Right cardiac atrium (tissue), 5 donors: ENCODE data around the gene PSME3. TPM values are rescaled to one million over a fixed set of nuclear protein-coding genes. Genes with fewer than 3 reads are reported as not detected.
A peak's percentile ranks its signal among the peaks of the same experiment; 100 is the strongest.

ENCODE experiments used
- ATAC-seq, 2 donors: fragments of 200-7000 bp; cut with Tn5 transposase; one replicate each; pipeline versions ENCODE4 v1.8.0 to v1.9.1; 2020; ENCODE audit warnings: moderate library complexity in 2 of 2, mild to moderate bottlenecking in 1 of 2
- DNase-seq, 3 donors: peaks; one replicate each; pipeline ENCODE4 v3.0.0-alpha.2; 2020
- H3K27ac ChIP-seq: one replicate; pipeline ENCODE4 v1.5.1; 2013; ENCODE audit warnings: mild to moderate bottlenecking, low read length, control low read depth, moderate library complexity
- H3K27me3 ChIP-seq: one replicate; pipeline ENCODE4 v1.6.1; 2013; ENCODE audit not compliant: control insufficient read depth, insufficient read depth
- H3K4me1 ChIP-seq: one replicate; pipeline ENCODE4 v1.6.1; 2013; ENCODE audit warnings: low read length; ENCODE audit not compliant: control insufficient read depth, insufficient read depth
- H3K4me3 ChIP-seq: one replicate; pipeline ENCODE4 v1.5.1; 2013; ENCODE audit warnings: low read length, control low read depth
- H3K9me3 ChIP-seq: one replicate; pipeline ENCODE4 v1.6.1; 2013; ENCODE audit warnings: low read length; ENCODE audit not compliant: control insufficient read depth
- WGBS: extraction: QIAGEN DNeasy Blood & Tissue Kit; methylation state at CpG from one replicate; pipeline ENCODE4 v1.1.7; 2013; 5-methylcytosine and 5-hydroxymethylcytosine counted together
- intact Hi-C, 4 donors: fragments of 100-400 bp; cut with DNase I; formaldehyde crosslinking; loops; one replicate each; pipeline versions ENCODE4 v1.11.0 to v1.14.0; 2022 to 2023
- polyA plus RNA-seq: library from polyadenylated mRNA; stranded (reverse); fragments of 200-250 nt; gene quantifications from one replicate; pipeline ENCODE4 v1.2.3, GENCODE V29; 2013
- total RNA-seq, 4 donors: library from RNA; stranded (reverse); fragmentation: NEBNext Ultra II Directional; extraction: Animal tissue kit (Norgen Biotek cat#: 25700); gene quantifications; one replicate each; pipeline ENCODE4 v1.2.1, GENCODE V29; 2021
- donor health status: healthy with polysubstance abuse.
- donor health status: DM: no; HTN: yes; CAD: no.
- donor health status: DM: no; HTN: no; CAD: no.
- donor health status: DM: no; HTN: yes; CAD: no; lungs with severe emphysema.
- donor health status: DM: yes; HTN: yes; CAD: no.

Gene PSME3
- total and polyA plus RNA-seq, 5 donors, result 57.6 to 82.0 (median 64.5) TPM

DNA sequence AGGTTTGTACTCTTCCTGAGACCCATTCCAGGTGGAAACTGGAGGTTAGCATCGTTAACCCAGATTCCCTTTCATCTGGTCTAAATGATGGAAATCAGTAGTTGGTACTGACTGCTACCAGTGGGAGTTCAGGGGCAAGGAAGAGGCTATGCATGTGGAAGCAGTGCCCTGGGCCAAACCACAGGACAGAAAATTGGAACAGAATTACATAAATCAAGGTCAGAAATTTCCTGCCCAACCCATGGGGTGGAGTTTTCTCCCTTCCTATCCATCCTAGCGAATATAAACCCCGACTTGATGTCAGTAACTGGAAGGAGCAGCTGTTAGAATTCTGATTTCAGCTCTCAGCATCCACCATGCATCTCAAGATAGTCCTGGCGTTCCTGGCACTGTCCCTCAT is 11.1 kb downstream of the PSME3 start, which contains the start of gene AOC2:
Gene AOC2, plus strand, starts transcription at position 310 of the 400 bp plus-strand sequence. Its CDS starts 47 bp downstream, at position 357.
- H3K9me3 ChIP-seq, result no peaks in the 10 kb centered on the region
- no peak within 1 kb of the TSS for H3K27ac ChIP-seq
- intact Hi-C loops, result loop anchor here in 2 of 4 donors (2.0 to 5.0 kb wide), 2 partner anchors 85 to 93 kb away; no protein-coding TSS in a partner anchor
- H3K4me1 ChIP-seq, result no peaks in the 10 kb centered on the region
- WGBS, result 68% methylated on average over 4 of the region's 4 CpGs
- H3K27me3 ChIP-seq, result no peaks in the 10 kb centered on the region
- H3K4me3 ChIP-seq, result no peak within 1 kb of the TSS
- no peak for ATAC-seq
- DNase-seq, result no peak

DNA sequence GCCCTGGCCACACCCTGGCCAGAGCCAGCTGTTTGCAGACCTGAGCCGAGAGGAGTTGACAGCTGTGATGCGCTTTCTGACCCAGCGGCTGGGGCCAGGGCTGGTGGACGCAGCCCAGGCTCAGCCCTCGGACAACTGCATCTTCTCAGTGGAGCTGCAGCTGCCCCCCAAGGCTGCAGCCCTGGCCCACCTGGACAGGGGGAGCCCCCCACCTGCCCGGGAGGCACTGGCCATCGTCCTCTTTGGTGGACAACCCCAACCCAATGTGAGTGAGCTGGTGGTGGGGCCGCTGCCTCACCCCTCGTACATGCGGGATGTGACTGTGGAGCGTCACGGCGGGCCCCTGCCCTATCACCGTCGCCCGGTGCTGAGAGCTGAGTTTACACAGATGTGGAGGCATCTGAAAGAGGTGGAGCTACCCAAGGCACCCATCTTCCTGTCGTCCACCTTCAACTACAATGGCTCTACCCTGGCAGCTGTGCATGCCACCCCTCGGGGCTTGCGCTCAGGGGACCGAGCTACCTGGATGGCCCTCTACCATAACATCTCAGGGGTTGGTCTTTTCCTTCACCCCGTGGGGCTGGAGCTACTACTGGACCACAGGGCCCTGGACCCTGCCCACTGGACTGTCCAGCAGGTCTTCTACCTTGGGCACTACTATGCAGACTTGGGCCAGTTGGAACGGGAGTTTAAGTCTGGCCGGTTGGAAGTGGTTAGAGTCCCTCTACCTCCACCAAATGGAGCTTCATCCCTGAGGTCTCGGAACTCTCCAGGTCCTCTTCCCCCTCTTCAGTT is 11.8 kb downstream of the PSME3 start:
- Histone ChIP-seq H3K9me3 (no peaks in the 10 kb centered on the region), H3K4me1 (no peaks in the 10 kb centered on the region), H3K4me3 (no peak overlapping the region), H3K27ac (no peak overlapping the region), H3K27me3 (no peaks in the 10 kb centered on the region)
- DNase-seq, result no peak
- WGBS, result 87% methylated on average over 24 of the region's 24 CpGs
- intact Hi-C loops, result loop anchor here in 2 of 4 donors (2.0 to 5.0 kb wide), 2 partner anchors 84 to 92 kb away; no protein-coding TSS in a partner anchor
- peak in 1 of 2 donors; percentile 11 for ATAC-seq

DNA sequence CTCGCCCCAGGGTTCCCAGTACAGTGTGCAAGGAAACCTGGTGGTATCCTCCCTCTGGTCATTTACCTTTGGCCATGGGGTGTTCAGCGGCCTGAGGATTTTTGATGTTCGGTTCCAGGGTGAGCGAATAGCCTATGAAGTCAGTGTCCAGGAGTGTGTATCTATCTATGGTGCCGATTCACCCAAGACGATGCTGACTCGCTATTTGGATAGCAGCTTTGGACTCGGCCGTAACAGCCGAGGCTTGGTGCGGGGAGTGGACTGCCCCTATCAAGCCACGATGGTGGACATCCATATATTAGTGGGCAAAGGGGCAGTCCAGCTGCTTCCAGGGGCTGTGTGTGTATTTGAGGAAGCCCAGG is 12.3 kb downstream of the PSME3 start:
- Histone ChIP-seq H3K27ac (no peak overlapping the region), H3K4me3 (no peak overlapping the region), H3K9me3 (no peaks in the 10 kb centered on the region), H3K4me1 (peaks cover 2% of the 10 kb centered on the region), H3K27me3 (no peaks in the 10 kb centered on the region)
- no peak for ATAC-seq
- no peak for DNase-seq
- intact Hi-C loops, result loop anchor here in 1 of 4 donors (2.0 kb wide), 1 partner anchor 83 kb away; no protein-coding TSS in a partner anchor
- WGBS, result 90% methylated on average over 12 of the region's 12 CpGs

DNA sequence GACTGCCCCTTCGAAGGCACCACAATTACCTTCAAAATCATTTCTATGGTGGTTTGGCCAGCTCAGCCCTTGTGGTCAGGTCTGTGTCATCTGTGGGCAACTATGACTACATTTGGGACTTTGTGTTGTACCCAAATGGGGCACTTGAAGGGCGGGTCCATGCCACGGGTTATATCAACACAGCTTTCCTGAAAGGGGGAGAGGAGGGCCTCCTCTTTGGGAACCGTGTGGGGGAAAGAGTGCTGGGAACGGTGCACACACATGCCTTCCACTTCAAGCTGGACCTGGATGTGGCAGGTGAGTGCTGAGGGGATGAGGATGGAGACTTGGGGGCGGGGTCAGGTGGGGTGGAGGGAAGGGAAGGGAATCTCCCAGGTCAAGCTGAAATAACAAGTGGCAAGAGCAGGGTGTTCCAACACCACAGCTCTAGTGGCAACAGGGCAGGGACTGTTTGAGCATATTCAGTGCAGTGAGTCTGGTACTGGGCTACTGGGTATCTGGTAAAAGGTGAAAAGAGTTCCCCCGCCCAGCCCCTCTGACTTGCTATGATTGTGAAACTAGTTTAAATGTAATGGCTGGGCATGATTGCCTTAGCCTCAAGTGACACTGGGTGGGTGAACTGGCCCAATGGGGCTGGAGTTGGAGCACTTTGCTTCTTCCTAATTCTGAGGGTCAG is 12.9 kb downstream of the PSME3 start:
- Histone ChIP-seq H3K9me3 (no peaks in the 10 kb centered on the region), H3K27ac (peak overlapping the region; percentile 48), H3K4me3 (no peak overlapping the region), H3K4me1 (peaks cover 2% of the 10 kb centered on the region), H3K27me3 (no peaks in the 10 kb centered on the region)
- ATAC-seq, result peak; percentile 7 to 14
- 72% methylated on average over 7 of the region's 7 CpGs for WGBS
- intact Hi-C loops, result loop anchor here in 1 of 4 donors (2.0 kb wide), 1 partner anchor 83 kb away; no protein-coding TSS in a partner anchor
- no peak for DNase-seq

- peak in 1 of 3 donors; percentile 62 for DNase-seq
- H3K27ac ChIP-seq, result peak overlapping the region; percentile 48
- H3K9me3 ChIP-seq, result no peaks in the 10 kb centered on the region
- intact Hi-C loops, result no loop called here
- 53% methylated on average over 9 of the region's 9 CpGs for WGBS
- no peak overlapping the region for H3K4me3 ChIP-seq
- no peaks in the 10 kb centered on the region for H3K27me3 ChIP-seq
- H3K4me1 ChIP-seq, result peaks cover 2% of the 10 kb centered on the region
- peak; percentile 37 to 60 for ATAC-seq
These were observed 13.5 kb downstream of the PSME3 start for GRCh38 chr17:42846594-42847280.

GRCh38 chr17:42848093-42848492 is 14.9 kb downstream of the PSME3 start:
- Histone ChIP-seq H3K4me1 (peaks cover 2% of the 10 kb centered on the region), H3K27me3 (no peaks in the 10 kb centered on the region), H3K9me3 (no peaks in the 10 kb centered on the region), H3K27ac (no peak overlapping the region), H3K4me3 (no peak overlapping the region)
- DNase-seq, result no peak
- 86% methylated on average over 3 of the region's 3 CpGs for WGBS
- intact Hi-C loops, result no loop called here
- no peak for ATAC-seq

- Histone ChIP-seq H3K4me3 (no peak overlapping the region), H3K27me3 (no peaks in the 10 kb centered on the region), H3K4me1 (peaks cover 2% of the 10 kb centered on the region), H3K27ac (no peak overlapping the region), H3K9me3 (no peaks in the 10 kb centered on the region)
- ATAC-seq (no peak), DNase-seq (no peak)
- intact Hi-C loops, result no loop called here
- WGBS, result 91% methylated on average over 9 of the region's 9 CpGs
These were observed 15.8 kb downstream of the PSME3 start for GRCh38 chr17:42849031-42849430.

DNA sequence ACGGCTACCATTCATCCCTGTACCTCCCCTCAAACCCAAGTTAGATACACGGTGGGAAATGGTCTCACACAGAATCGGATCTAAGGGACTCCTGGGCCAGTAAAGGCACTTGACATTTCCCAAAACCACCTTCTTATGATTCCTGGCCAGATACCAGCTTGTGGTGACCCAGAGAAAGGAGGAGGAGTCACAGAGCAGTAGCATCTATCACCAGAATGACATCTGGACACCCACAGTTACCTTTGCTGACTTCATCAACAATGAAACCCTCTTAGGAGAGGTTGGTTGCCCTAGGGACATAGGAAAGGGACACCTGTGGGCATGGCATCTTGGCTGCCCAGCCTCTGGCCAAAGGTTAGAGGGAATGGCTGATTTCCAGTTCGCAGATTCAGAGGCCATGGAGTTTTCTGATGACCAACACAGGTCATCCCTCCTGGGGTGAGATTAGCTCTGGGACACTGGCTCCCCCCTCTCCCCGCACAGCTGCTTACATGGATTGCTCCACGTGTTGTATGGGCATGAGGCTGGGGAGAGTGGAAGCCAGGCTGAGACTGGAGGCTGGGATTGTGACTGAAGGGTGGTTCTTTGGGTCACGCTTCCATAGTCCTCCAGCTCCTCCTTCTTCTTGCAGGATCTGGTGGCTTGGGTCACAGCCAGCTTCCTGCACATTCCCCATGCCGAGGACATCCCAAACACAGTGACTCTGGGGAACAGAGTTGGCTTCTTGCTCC is 16.4 kb downstream of the PSME3 start:
- DNase-seq (peak; percentile 51 to 76 (median 72)), ATAC-seq (peak in 1 of 2 donors; percentile 2)
- Histone ChIP-seq H3K27ac (no peak overlapping the region), H3K4me1 (peaks cover 2% of the 10 kb centered on the region), H3K27me3 (no peaks in the 10 kb centered on the region), H3K9me3 (no peaks in the 10 kb centered on the region), H3K4me3 (no peak overlapping the region)
- intact Hi-C loops, result no loop called here
- WGBS, result 54% methylated on average over 8 of the region's 8 CpGs

DNA sequence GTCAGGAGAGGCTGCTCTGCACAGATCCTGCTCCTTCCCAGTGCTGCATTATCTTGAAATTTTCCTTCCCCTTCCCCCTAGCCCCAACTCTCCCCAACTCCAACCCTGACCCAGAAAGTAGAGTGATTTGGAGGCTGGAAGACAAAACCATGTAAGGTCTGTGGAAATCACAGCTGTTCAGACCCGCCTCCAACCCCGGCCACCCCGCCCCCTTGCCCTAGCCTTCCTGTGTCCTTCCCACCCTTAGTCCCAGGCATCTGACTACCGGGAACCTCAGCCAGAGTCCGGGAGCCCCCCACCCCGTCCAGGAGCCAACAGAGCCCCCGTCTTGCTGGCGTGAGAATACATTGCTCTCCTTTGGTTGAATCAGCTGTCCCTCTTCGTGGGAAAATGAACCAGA is 17.8 kb downstream of the PSME3 start, which contains the start of gene AOC3:
Gene AOC3, plus strand, starts transcription at position 246 of the 400 bp plus-strand sequence. Its CDS starts 145 bp downstream, at position 391.
- ATAC-seq (peak; percentile 52 to 58), DNase-seq (peak; percentile 69 to 87 (median 85))
- H3K27me3 ChIP-seq, result no peaks in the 10 kb centered on the region
- 40% methylated on average over 9 of the region's 9 CpGs for WGBS
- peak within 1 kb of the TSS; percentile 40 for H3K27ac ChIP-seq
- intact Hi-C loops, result no loop called here
- H3K9me3 ChIP-seq, result no peaks in the 10 kb centered on the region
- peak within 1 kb of the TSS; percentile 37 for H3K4me3 ChIP-seq
- peaks cover 2% of the 10 kb centered on the region for H3K4me1 ChIP-seq
